Adipocyte (in vitro differentiated cells): ENCODE results near the gene RPS18.
A peak's percentile ranks its signal among the peaks of the same experiment; 100 is the strongest.

Experiments used
- DNase-seq: peaks from one replicate; pipeline ENCODE4 v3.0.0-alpha.2; 2015; ENCODE audit warnings: low read depth
- H3K27me3 ChIP-seq: replicated peaks from 2 replicates; pipeline ENCODE4 v1.7.0; 2013; ENCODE audit warnings: mild to moderate bottlenecking, low read length, moderate library complexity; ENCODE audit not compliant: control insufficient read depth, insufficient read depth
- H3K36me3 ChIP-seq: 2 replicates; pipeline ENCODE4 v1.7.0; 2013; ENCODE audit warnings: low read length, mild to moderate bottlenecking, moderate library complexity; ENCODE audit not compliant: control insufficient read depth, insufficient read depth, severe bottlenecking
- H3K4me1 ChIP-seq: 2 replicates; pipeline ENCODE4 v1.7.0; 2013; ENCODE audit warnings: mild to moderate bottlenecking, low read length, moderate library complexity; ENCODE audit not compliant: control insufficient read depth, insufficient read depth
- H3K4me3 ChIP-seq: 2 replicates; pipeline ENCODE4 v1.7.0; 2013; ENCODE audit warnings: mild to moderate bottlenecking, low read length, moderate library complexity
- H3K9ac ChIP-seq: 2 replicates; pipeline ENCODE4 v1.7.0; 2013; ENCODE audit warnings: mild to moderate bottlenecking, low read length, moderate library complexity
- H3K9me3 ChIP-seq: 2 replicates; pipeline ENCODE4 v1.7.0; 2013; ENCODE audit warnings: mild to moderate bottlenecking, low read length, moderate library complexity; ENCODE audit not compliant: control insufficient read depth

Gene RPS18

GRCh38 chr6:33312361-33313104, 40.7 kb downstream of the RPS18 start:
- H3K4me3 ChIP-seq: peak overlapping the region; percentile 95
- H3K9ac ChIP-seq: peak overlapping the region; percentile 99
- no peaks in the 10 kb centered on the region for H3K36me3 ChIP-seq
- peak; percentile 59 for DNase-seq
- peaks cover 23% of the 10 kb centered on the region for H3K4me1 ChIP-seq
- H3K9me3 ChIP-seq: no peaks in the 10 kb centered on the region
- no peaks in the 10 kb centered on the region for H3K27me3 ChIP-seq

- Histone ChIP-seq H3K4me3 (peak overlapping the region; percentile 95), H3K9ac (peak overlapping the region; percentile 99), H3K36me3 (no peaks in the 10 kb centered on the region), H3K9me3 (no peaks in the 10 kb centered on the region), H3K4me1 (peaks cover 25% of the 10 kb centered on the region), H3K27me3 (no peaks in the 10 kb centered on the region)
- DNase-seq: peak; percentile 60
Measured at GRCh38 chr6:33313105-33313708, 41.3 kb downstream of the RPS18 start.

- DNase-seq: peak; percentile 87
- peak within 1 kb of the TSS; percentile 95 for H3K4me3 ChIP-seq
Measured at GRCh38 chr6:33313709-33314514, 42.0 kb downstream of the RPS18 start, which contains the start of gene TAPBP. TAPBP (minus strand) TSS chr6:33314078; CDS start chr6:33314041, 37 bp downstream.

GRCh38 chr6:33314515-33314942, 42.7 kb downstream of the RPS18 start:
- H3K27me3 ChIP-seq: no peaks in the 10 kb centered on the region
- H3K4me1 ChIP-seq: peaks cover 38% of the 10 kb centered on the region
- peak overlapping the region; percentile 99 for H3K9ac ChIP-seq
- peaks cover 11% of the 10 kb centered on the region for H3K36me3 ChIP-seq
- DNase-seq: peak; percentile 76
- peak overlapping the region; percentile 95 for H3K4me3 ChIP-seq
- H3K9me3 ChIP-seq: no peaks in the 10 kb centered on the region

More at GRCh38 chr6:33313709-33314514, 42.0 kb downstream of the RPS18 start, which contains the start of gene TAPBP:
- no peaks in the 10 kb centered on the region for H3K27me3 ChIP-seq
- no peaks in the 10 kb centered on the region for H3K9me3 ChIP-seq
- H3K36me3 ChIP-seq: peaks cover 5% of the 10 kb centered on the region
- peak within 1 kb of the TSS; percentile 99 for H3K9ac ChIP-seq
- peaks cover 32% of the 10 kb centered on the region for H3K4me1 ChIP-seq

GRCh38 chr6:33314943-33315792, 43.3 kb downstream of the RPS18 start:
- Histone ChIP-seq H3K36me3 (peaks cover 15% of the 10 kb centered on the region), H3K9me3 (no peaks in the 10 kb centered on the region), H3K27me3 (no peaks in the 10 kb centered on the region), H3K4me3 (peak overlapping the region; percentile 95), H3K4me1 (peaks cover 44% of the 10 kb centered on the region), H3K9ac (peak overlapping the region; percentile 99)
- peak; percentile 35 for DNase-seq

- H3K4me1 ChIP-seq: peaks cover 52% of the 10 kb centered on the region
- H3K9me3 ChIP-seq: no peaks in the 10 kb centered on the region
- H3K36me3 ChIP-seq: peaks cover 15% of the 10 kb centered on the region
- no peak for DNase-seq
- no peak overlapping the region for H3K9ac ChIP-seq
- no peak overlapping the region for H3K4me3 ChIP-seq
- H3K27me3 ChIP-seq: no peaks in the 10 kb centered on the region
Measured at GRCh38 chr6:33315793-33316602, 44.1 kb downstream of the RPS18 start.

GRCh38 chr6:33316603-33317418, 44.9 kb downstream of the RPS18 start:
- peaks cover 15% of the 10 kb centered on the region for H3K36me3 ChIP-seq
- DNase-seq: no peak
- H3K4me3 ChIP-seq: peak overlapping the region; percentile 66
- H3K27me3 ChIP-seq: no peaks in the 10 kb centered on the region
- no peak overlapping the region for H3K9ac ChIP-seq
- no peaks in the 10 kb centered on the region for H3K9me3 ChIP-seq
- H3K4me1 ChIP-seq: peaks cover 58% of the 10 kb centered on the region

- Histone ChIP-seq H3K4me1 (peaks cover 58% of the 10 kb centered on the region), H3K4me3 (peak overlapping the region; percentile 66), H3K36me3 (peaks cover 15% of the 10 kb centered on the region), H3K9me3 (no peaks in the 10 kb centered on the region), H3K9ac (no peak overlapping the region), H3K27me3 (no peaks in the 10 kb centered on the region)
- peak; percentile 84 for DNase-seq
Measured at GRCh38 chr6:33317419-33317668, 45.5 kb downstream of the RPS18 start.

GRCh38 chr6:33317669-33318425, 46.0 kb downstream of the RPS18 start, which contains the start of gene ZBTB22:
ZBTB22 (minus strand) TSS chr6:33317744; CDS start chr6:33316916, 828 bp downstream.
- Histone ChIP-seq H3K27me3 (no peaks in the 10 kb centered on the region), H3K4me3 (peak within 1 kb of the TSS; percentile 85), H3K36me3 (peaks cover 15% of the 10 kb centered on the region), H3K9me3 (no peaks in the 10 kb centered on the region), H3K4me1 (peaks cover 56% of the 10 kb centered on the region), H3K9ac (peak within 1 kb of the TSS; percentile 80)
- DNase-seq: peak; percentile 100
